ENCODE data around the gene ZSCAN18.
"Not testable (repeated sequence)": the region's sequence is repeated elsewhere in the genome, so short reads cannot be mapped to it uniquely, and the experiment has no call there.

Gene ZSCAN18

DNA sequence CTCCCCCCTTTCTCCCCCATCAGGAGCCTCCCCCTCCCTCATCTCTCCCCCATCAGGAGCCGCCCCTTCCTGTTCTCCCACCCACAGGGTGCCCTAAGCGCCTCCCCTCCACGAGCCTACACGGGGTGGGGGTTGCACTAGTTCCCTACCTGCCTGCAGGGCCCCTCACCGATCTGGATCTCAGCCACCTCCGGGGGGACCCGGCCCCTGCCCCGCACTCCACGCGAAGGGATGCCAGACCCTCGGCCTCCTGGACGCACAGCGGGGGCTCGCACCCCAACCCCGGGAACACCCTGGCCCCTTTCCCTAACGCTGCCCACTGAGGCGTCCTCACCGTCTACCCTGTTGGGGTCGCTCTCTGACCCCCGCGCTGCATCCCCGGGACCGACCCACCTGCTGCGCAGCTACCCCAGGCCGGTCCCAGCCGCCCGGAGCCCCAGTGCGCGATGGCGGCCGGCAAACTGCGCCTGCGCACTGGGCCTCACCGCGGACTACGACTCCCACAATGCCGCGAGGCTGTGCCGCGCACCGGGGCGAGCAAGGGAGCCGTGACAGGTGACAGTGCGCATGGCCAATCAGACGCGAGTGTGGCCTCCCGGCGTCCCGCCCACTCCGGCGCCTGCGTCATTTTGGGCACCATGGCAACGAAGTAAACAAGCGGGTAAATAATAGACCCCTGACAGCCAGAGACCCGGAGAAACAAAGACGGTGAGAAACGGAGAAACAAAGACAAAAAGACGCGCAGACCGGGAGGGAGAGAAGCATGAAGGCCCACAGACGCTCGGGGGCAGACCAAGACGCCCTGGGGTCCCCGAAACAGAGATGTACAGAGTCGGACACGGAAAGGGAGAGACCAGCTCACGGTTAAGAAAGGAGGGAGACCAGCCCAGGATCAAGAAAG, at the start of gene ZSCAN18:
Gene ZSCAN18, minus strand, starts transcription at position 451 of the 901 bp plus-strand sequence. CDS start 7,964 bp downstream, outside the sequence.
- DNase-seq, result peak; percentile 95

DNA sequence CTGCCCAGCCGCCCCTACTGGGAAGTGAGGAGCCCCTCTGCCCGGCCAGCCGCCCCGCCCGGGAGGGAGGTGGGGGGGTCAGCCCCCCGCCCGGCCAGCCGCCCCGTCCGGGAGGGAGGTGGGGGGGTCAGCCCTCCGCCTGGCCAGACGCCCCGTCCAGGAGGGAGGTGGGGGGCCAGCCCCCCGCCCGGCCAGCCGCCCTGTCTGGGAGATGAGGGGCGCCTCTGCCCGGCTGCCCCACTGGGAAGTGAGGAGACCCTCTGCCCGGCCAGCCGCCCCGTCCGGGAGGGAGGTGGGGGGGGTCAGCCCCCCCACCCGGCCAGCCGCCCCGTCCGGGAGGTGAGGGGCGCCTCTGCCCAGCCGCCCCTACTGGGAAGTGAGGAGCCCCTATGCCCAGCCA, 49.4 kb upstream of the ZSCAN18 start:
- not testable (repeated sequence) for DNase-seq

- DNase-seq, result no peak
Measured at GRCh38 chr19:58145849-58146248, 47.8 kb upstream of the ZSCAN18 start.

DNA sequence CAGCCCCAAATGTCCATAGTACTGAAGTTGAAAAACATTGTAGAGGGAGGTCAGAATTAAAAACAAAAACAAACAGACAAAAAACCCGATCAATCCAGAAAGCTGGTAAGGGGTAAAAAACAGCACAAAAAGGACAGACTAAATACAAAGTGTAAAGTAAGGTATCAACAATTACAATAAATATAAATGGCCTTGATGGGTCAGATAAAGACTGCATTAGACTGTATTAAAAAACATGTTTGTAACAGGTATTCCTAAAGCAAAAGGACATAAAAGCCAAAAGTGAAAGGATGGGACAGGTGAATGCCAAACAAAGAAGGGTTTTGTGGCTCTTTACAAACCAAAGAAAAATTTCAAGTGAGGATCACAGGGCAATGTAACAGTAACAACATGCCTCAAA, 36.2 kb upstream of the ZSCAN18 start:
- DNase-seq, result no peak

- DNase-seq, result no peak
Measured at GRCh38 chr19:58129284-58129683, 31.3 kb upstream of the ZSCAN18 start.

- no peak for DNase-seq
Measured at GRCh38 chr19:58128041-58128685, 30.1 kb upstream of the ZSCAN18 start.

DNA sequence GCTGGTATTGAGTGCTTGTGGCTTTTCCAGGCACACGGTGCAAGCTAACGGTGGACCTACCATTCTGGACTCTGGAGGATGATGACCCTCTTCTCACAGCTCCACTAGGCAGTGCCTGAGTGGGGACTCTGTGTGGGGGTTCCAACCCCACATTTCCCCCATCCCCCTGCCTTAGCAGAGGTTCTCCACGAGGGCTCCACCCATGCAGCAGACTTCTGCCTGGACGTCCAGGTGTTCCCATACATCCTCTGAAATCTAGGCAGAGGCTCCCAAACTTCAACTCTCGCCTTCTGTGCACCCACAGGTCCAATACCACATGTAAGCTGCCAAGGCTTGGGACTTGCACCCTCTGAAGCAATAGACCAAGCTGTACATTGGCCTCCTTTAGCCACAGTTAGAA, 25.3 kb upstream of the ZSCAN18 start:
- DNase-seq, result no peak

- no peak for DNase-seq
Measured at GRCh38 chr19:58118979-58119733, 21.1 kb upstream of the ZSCAN18 start.

DNA sequence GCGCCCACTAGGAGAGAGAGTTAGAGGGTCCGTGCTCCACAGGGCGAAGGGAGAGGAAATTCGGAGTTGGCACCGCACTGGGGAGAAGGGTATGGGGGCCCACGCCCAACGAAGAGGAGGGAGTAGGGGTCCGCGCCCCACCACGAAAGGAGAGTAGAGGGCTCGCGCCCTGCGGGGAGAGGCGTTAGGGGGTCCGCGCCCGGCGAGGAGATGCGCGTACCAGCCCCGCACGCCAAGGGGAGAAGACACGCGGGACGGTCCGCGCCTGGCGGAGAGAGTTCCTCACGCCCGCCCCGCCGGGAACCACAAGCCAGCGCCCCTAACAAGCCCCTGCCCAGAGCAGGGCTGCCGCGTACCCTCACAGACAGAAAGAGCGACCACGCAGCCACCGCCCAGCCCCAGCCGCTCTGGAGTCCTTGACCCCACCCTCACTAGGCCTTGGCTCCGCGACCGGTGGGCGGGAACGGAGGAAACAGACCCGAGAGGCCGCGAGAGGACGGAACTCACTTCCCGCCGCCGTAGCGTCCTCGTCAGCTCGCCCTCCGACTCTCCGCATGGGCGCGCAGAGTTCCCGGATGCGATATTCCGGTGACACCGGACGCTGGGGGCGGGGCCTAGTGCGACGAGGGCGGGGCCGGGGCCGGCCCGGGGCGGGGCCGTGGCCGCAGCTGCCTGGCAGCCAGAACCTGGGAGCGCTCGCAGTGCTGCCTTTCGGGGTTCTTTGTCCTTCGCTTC, 20.0 kb upstream of the ZSCAN18 start:
- DNase-seq, result no peak

DNA sequence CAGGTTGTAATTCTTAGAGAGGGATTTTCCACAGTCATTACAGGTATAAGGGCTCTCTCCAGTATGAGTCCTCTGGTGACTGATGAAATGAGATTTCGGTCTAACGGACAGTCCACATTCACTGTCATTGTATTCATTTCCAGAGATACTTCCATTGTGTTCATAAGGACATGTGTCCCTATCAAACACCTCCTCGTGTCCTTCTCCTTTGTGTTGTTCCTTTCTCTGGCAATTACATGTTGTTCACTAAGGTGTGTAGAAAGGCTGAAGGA, 10.5 kb upstream of the ZSCAN18 start:
- no peak for DNase-seq

DNA sequence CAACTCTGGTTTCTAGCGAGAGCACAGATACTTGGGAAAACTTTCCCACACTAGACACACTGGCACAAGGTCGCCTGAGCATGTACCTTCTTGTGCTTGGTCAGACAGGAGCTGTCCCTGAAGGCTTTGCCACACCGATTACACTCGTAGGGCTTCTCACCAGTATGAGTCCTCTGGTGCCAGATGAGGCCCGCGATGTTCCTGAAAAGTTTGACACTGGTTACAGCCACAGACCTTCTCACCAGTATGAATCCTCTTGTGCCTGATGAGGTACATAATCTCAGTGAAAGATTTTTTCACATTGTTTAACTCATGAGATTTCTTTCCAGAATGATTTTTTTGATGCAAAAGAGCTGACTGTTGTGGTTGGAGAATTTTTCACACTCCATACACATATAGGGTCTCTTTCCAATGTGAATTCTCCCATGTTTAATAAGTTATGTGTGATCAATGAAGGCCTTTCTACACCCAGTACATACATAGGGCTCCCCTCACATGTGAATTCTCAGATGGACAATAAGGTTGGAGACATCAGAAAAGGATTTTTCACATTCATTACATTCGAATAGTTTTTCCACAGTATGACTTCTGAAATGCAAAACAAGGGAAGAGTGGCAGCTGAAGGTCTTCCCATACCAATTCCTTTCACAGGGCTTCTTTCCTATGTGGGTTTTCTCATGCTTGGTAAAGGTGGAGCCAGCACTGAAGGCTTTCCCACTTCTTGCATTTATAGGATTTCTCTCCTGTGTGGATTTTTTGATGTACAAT, 9.9 kb upstream of the ZSCAN18 start:
- no peak for DNase-seq

- no peak for DNase-seq
Measured at GRCh38 chr19:58098682-58098998, 609 bp upstream of the ZSCAN18 start.

- no peak for DNase-seq
Measured at GRCh38 chr19:58097349-58097748, 682 bp downstream of the ZSCAN18 start.

DNA sequence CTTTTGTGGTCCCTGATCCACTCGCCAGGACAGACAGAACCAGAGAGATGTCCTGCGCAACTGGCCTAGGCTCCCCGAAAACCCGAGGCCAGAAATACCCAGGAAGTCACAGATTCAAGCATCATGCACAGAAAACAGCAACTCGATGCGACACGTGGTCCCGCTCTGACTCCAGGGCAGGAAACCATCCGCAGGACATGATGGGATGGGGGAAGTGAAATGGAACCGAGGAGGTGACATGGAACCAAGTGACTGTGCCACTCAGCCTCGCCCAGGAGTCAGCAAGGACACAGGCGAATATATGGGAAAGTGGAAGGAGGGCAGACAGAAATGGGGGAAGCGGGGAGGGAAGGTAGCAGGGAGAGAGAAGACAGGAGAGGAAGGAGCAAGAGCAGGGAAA, 1.1 kb downstream of the ZSCAN18 start:
- no peak for DNase-seq

GRCh38 chr19:58095328-58095727, 2.7 kb downstream of the ZSCAN18 start:
- DNase-seq, result no peak

DNA sequence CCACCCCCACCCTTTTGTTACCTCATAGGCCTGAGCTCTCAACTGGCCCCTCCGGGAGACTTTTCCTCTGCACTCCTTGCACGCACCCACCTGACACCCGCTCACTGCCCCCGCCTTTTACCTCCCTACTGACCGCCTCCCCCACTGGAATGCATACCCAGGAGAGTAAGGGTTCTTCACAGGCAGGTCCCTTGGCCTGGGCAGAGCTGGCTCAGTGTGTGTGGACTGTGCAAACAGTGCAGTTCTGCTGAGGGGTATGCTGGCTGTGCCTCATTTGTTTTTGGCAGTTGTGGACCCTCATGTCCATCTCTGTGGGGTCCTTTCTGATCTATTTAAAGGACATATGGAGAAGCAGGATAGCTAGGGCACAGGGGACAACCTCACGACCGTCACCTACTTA, 5.0 kb downstream of the ZSCAN18 start:
- no peak for DNase-seq

DNA sequence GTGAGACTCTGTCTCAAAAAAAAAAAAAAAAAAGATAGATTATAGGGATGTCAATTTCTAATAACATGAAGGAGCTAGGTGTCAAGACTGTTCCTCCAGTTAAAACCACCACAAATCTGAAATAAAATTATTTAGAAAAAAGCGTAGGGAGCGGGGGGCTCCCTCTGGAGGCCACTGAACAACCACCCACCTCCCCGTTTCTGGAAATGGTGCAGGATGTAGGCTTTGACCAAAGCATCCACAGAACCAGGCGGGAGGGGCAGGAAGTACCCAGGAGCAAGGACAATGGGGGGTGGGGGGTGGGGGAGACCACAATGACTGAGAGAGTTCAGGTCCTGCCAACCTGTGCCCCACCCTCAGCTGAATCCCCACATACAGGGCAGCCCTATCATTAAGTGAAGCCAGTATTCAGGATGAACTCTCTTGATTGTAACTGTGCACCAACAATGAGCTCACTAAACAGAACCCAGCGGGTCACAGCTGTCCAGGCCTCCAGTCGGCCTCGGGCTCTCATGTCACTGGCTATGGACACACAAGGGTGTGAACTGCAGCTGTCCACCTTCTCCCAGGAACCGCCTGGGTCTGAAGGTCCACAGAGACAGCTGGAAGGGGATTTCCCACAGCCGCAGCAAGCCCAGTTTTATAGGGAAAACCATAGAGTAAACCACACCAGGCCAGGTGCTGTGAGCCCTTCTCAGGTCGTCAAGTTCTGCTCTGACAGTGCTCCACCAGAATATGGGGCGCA, 6.6 kb downstream of the ZSCAN18 start:
- DNase-seq, result no peak

DNA sequence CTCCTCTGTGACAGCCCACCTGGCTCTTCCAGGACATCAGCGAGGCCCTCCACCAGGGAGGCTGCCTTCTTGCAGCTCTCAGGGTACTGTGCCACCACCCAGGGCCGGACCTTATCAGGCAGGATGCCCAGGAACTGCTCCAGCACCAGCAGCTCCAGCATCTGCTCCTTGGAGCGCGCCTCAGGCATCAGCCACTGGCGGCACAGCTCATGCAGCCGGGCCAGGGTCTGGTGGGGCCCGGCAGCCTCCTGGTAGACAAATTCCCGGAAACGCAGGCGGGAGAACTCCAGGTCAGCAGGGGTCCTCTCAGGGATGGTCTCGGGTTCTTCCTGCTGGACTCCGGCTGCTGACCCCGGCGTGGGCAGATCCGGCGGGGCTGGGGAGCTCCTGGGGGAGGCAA, 8.2 kb downstream of the ZSCAN18 start:
- DNase-seq, result no peak

GRCh38 chr19:58088521-58089052, 9.4 kb downstream of the ZSCAN18 start:
- no peak for DNase-seq

DNA sequence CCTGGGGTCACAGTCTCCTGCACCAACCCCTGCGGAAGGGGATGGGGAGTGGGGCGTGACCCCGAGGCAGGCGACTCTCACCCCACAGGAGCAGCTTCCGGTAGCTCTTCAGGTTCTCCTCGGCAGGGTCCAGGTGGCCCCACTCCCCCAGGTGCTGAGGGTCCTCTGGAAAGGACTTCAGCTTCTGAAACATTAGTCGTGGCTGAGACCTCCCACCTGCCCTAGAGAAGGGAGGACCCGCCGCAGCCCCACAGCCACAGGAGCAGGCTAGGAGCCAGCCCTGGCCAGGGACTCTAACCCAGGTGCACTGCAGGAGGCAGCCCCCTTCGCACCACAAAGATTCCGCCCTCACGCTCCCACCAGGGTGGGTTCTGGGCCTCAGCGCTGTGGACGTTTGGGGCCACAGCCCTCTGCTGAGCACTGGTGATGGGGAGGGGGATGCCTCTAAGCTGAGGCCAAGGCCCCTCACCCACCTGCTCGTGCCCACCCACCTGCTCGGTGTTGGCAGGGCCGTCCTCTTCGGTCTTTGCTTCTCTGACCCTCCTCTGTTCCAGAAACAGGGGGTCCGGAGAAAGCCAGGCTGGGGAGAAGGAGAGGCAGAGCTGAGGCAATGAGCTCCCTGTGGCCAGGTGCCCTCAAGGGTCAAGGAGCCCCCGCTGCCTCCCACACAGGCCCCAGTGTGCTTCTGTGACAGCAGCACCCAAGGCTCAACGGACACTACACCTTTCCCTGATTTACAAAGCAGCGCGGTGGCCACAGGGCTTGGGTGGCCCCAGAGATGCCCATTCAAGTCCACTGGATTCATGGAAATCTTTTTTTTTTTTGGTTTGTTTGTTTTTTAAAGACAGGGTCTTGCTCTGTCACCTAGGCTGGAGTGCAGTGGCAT, 11.0 kb downstream of the ZSCAN18 start:
- DNase-seq, result no peak
